ENCODE results near the gene AOAH. TPM values are rescaled to one million over a fixed set of nuclear protein-coding genes. Genes with fewer than 3 reads are reported as not detected.

The AOAH gene
- total RNA-seq, 1 donor from 2014 or later = 5.5 TPM

- Histone ChIP-seq H3K4me1 (peaks cover 5% of the 10 kb centered on the region), H4K20me1 (ENCODE audit: low read depth) (no peaks in the 10 kb centered on the region), H3F3A (ENCODE audit: low read depth) (no peaks in the 10 kb centered on the region), H3K27me3 (no peaks in the 10 kb centered on the region), H3K9me3 (ENCODE audit: low read depth) (no peaks in the 10 kb centered on the region), H3K36me3 (no peaks in the 10 kb centered on the region), H2AFZ (replicated peaks) (no peak overlapping the region), H3K27ac (no peak overlapping the region), H3K4me2 (no peak overlapping the region), H3K9ac (no peak overlapping the region), H3K79me2 (ENCODE audit: low read depth) (no peaks in the 10 kb centered on the region), H3K4me3 (no peak overlapping the region)
- DNase-seq (ENCODE audit: low spot score) = no peak
- Mint-ChIP-seq H3K36me3 (no peaks in the 10 kb centered on the region), H3K9me3 (no peaks in the 10 kb centered on the region), H3K27ac (no peak overlapping the region), H3K4me3 (no peak overlapping the region), H3K27me3 (ENCODE audit: insufficient read depth, low read depth) (no peaks in the 10 kb centered on the region), H3K4me1 (peaks cover 7% of the 10 kb centered on the region)
- no peak for TF ChIP-seq CTCF (IDR thresholded peaks at IDR 0.05)
- no peak for TF ChIP-seq EZH2phosphoT487 (IDR thresholded peaks at IDR 0.05)
- TF ChIP-seq EZH2 (IDR thresholded peaks at IDR 0.05) = no peak
Measured at GRCh38 chr7:36686499-36686898, 37.8 kb downstream of the AOAH start.

- no peak for DNase-seq (ENCODE audit: low spot score)
- Histone ChIP-seq H3K9me3 (ENCODE audit: low read depth) (no peaks in the 10 kb centered on the region), H3F3A (ENCODE audit: low read depth) (no peaks in the 10 kb centered on the region), H2AFZ (replicated peaks) (no peak overlapping the region), H3K27me3 (no peaks in the 10 kb centered on the region), H3K36me3 (no peaks in the 10 kb centered on the region), H3K9ac (no peak overlapping the region), H3K4me3 (no peak overlapping the region), H3K27ac (no peak overlapping the region), H3K79me2 (ENCODE audit: low read depth) (no peaks in the 10 kb centered on the region), H3K4me1 (peaks cover 1% of the 10 kb centered on the region), H3K4me2 (no peak overlapping the region), H4K20me1 (ENCODE audit: low read depth) (no peaks in the 10 kb centered on the region)
- Mint-ChIP-seq H3K27me3 (ENCODE audit: insufficient read depth, low read depth) (no peaks in the 10 kb centered on the region), H3K4me1 (no peaks in the 10 kb centered on the region), H3K27ac (no peak overlapping the region), H3K4me3 (no peak overlapping the region), H3K9me3 (no peaks in the 10 kb centered on the region), H3K36me3 (no peaks in the 10 kb centered on the region)
- TF ChIP-seq EZH2 (IDR thresholded peaks at IDR 0.05) (no peak), EZH2phosphoT487 (IDR thresholded peaks at IDR 0.05) (no peak), CTCF (IDR thresholded peaks at IDR 0.05) (no peak)
Measured at GRCh38 chr7:36684954-36685353, 39.3 kb downstream of the AOAH start.

- no peaks in the 10 kb centered on the region for H3F3A ChIP-seq (ENCODE audit: low read depth)
- no peaks in the 10 kb centered on the region for H3K4me1 ChIP-seq
- DNase-seq (ENCODE audit: low spot score) = no peak
- Mint-ChIP-seq H3K36me3 (no peaks in the 10 kb centered on the region), H3K4me1 (no peaks in the 10 kb centered on the region), H3K27ac (no peak overlapping the region), H3K9me3 (no peaks in the 10 kb centered on the region), H3K27me3 (ENCODE audit: insufficient read depth, low read depth) (no peaks in the 10 kb centered on the region), H3K4me3 (no peak overlapping the region)
- TF ChIP-seq CTCF (IDR thresholded peaks at IDR 0.05) (no peak), EZH2 (IDR thresholded peaks at IDR 0.05) (no peak), EZH2phosphoT487 (IDR thresholded peaks at IDR 0.05) (no peak)
- no peaks in the 10 kb centered on the region for H3K9me3 ChIP-seq (ENCODE audit: low read depth)
- H4K20me1 ChIP-seq (ENCODE audit: low read depth) = no peaks in the 10 kb centered on the region
- no peaks in the 10 kb centered on the region for H3K36me3 ChIP-seq
- no peaks in the 10 kb centered on the region for H3K27me3 ChIP-seq
- no peak overlapping the region for H3K4me3 ChIP-seq
- H2AFZ ChIP-seq (replicated peaks) = no peak overlapping the region
- H3K27ac ChIP-seq = no peak overlapping the region
- H3K4me2 ChIP-seq = no peak overlapping the region
- no peaks in the 10 kb centered on the region for H3K79me2 ChIP-seq (ENCODE audit: low read depth)
- H3K9ac ChIP-seq = no peak overlapping the region
Measured at GRCh38 chr7:36683695-36684357, 40.5 kb downstream of the AOAH start.

All from neural progenitor cell (in vitro differentiated cells).